ENCODE data around the gene ZNF644.
"Not testable (repeated sequence)": the region's sequence is repeated elsewhere in the genome, so short reads cannot be mapped to it uniquely, and the experiment has no call there.

Gene ZNF644

DNA sequence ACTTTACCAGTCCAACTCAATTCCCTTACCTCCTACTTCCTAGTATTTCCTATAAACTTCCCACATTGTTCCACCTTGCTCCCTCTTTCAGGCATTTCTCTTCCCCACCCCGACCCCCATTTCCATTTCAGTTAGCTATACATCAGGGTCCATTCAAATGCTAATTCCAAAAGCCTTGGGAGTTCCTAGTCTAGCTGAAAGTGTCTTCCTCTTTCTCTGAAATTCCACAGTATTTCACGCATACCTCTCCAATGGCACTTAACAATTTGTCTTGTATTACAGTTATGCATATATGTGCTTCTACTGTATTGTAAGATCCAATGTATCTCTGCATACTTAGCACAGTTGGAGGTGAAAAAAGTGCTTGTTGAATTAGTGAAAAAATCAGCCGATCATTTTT lies 94.9 kb downstream of the ZNF644 start:
- DNase-seq (ENCODE audit: low read depth in 2 of 2) = no peak

DNA sequence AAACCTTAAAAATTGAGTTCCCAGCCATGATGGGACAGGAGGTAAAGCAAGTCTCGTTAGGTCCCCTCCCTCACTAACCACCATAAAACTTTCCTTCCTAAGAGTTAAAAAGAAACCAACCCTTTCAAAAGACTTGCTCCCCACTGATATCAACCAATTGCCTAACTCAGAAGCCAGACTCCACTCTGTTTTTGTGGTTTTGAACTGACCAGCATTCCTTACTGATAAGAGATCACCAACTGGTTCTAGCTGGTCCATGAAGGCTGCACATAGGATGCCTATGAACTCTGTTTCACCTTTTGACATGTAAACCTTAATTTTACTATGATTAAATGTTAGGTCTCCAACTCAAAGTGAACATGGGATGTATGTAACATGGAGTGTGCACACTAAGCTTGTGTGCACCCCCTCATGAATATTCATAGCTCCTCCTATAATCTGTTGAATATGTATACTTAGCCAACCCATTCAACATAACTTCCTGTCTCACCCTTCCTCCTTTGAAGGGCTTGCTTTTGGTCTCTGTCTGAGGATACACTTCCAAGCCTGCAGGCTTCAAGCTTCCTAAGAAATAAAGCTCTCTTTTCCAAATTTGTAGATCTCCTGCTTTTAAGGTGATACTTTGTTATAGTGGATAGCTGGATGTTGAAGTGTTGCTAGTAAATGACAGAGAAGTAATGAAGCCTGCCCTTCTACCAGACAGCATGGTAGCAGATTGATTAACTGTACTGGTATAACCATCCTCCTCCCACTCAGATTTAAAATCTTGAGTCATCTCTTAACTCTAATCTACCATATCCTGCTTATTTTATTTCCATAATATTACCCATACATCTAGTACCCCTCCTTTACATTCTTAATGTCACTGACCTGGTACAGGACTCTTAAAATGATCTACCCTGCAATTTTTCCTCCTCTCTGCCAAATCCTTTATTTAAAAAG lies 95.6 kb downstream of the ZNF644 start:
- DNase-seq (ENCODE audit: low read depth in 2 of 2) = no peak

DNA sequence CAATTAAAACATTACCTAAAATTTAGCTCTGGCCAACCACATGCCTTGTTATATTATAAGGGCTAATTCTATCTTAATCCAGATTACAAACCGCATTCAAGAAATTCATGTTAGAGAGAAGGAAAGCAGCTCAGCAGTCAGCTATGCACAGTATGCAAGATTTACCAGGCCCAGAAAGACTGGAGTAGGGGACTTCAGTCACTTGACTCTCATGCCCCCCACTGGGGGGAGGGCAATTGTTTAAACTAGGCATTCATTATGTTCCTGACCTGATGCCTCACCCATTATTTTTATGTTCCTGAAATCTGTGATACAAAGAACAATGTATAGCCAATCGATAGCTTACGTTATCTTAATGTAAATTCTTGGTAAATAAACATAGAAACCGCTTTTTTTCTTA lies 96.9 kb downstream of the ZNF644 start:
- DNase-seq (ENCODE audit: low read depth in 2 of 2) = no peak

DNA sequence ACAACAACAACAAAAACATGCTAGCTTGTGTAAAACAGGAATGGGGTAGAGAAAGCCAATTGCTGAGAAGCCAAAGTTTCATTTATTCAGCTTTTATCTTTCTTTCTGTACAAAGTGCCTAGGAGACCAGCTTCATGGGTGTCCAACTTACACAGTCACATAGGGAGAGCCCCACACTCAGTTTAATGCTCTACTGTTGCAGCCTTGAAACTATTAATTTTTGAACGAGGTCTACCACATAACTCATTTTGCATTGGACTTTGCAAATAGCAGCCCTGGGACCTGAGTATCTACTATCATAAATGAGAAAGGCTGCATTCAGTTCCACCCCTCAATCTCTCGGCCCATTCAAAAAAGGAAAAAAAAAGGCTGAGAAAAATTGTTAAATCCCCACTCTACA lies 98.8 kb downstream of the ZNF644 start:
- no peak for DNase-seq (ENCODE audit: low read depth in 2 of 2)

DNA sequence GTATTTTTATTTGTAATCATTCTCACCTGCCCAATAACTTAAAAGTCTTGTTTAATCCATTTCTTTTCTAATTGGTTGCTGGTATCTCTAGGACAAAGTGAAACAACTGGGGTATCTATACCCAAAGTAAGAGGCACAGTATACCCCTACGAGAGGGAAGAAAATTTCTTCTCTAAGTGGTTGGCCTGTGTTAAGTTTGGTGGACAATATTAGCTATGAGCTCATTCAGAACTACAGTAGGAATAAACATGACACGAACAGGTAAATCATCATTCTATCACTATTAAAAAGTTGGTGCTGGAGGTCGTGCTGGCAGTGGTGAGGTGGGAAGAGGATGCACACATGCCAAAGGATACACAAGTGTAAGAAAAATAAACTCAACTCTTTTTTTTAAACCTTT lies 99.6 kb downstream of the ZNF644 start:
- DNase-seq (ENCODE audit: low read depth in 2 of 2) = no peak

DNA sequence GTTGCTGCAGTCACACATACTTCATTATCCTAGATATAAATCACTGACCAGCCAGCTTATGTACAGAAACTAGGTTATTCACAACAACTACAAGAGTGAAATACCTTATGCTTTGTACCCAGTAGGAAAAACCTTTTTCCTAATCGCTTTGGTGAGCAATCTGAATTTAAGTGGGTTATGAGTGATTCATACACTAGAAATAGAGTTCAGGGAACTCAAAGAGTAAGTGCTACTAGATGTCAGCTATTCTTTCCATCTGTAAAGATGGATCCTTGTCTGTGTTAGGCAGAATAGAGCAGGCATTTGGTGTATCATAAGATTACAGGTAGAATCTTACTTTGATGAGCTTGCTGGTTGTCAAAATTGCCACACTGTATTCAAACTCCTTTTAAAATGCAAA lies 101.9 kb downstream of the ZNF644 start:
- no peak for DNase-seq (ENCODE audit: low read depth in 2 of 2)

DNA sequence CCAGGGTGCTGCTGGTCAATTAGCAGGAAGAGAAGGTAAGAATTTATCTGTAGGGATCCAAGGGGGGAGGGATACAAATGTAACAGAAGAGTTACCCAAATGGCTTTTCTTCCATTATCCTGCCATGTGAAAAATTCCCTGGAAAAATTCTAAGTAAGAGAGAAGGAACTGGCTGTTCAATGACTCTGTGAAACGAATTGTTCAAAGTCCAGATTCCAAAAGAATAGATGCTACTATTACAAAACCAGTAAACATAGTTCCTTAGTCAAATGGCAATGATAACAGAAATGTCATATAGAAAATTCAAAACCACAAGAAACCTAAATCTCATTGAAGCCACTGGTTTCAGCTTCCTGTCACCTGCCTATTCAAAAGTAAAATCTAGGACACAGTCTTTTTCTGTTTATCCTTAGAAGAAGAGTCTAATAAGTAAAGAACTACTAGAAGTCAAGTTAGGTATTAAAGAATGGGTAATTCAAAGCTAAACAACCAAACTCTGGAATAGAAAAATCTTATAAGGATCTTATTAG lies 102.6 kb downstream of the ZNF644 start:
- no peak for DNase-seq (ENCODE audit: low read depth in 2 of 2)

DNA sequence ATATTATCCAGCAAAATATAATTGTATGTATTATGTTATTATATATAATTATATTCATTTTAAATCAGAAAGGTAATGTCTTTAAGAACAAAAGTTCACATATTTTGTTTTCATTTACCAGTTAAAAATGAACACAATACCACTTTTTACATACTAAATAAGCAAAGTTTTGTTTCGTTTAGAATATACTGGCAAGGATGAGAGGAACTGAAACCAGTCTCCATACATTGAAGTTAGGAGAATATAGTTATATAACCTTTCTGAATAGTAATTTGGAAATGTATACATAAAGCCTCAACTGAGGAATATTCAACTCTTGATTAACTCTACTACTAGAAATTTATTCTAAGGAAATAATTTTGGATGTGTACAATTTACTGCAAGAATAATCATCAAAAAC lies 110.5 kb downstream of the ZNF644 start:
- DNase-seq (ENCODE audit: low read depth in 2 of 2) = no peak

DNA sequence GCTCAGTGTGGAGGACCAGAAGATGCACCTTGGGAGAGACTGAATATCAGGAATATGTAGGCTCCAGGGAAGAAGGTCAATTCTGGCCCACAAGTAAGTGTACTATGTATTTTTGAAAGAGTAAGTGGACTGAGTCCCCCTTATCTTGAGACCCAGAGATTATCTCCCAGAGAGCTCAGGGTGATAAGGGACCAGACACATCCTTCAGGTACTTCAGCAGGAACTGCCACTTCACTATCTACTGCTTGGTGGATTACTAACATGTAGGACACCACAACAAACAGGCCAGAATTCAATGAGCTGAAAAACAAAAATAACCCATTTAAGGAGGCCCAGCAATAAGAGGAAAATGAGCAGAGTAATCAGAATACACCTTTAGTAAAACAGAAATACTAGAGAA lies 119.2 kb downstream of the ZNF644 start:
- DNase-seq (ENCODE audit: low read depth in 2 of 2) = no peak

DNA sequence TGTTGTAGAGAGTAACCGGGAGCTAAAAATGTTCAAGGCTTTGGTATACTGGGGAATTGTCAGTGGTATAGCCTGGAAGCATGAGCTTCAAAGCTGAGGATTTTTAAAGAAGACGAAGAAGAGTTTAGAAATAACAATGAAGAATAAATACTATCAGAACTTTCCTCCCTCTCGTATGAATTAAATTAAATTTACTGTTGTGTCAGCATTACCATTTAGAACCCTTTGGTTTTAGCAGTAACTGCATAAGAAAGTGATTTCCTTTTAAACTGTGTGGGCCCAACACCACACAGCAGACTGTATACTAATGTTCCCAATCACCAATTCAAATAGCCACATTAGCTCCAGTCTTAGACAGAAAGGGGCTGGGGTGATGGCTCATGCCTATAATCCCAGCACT lies 122.6 kb downstream of the ZNF644 start:
- DNase-seq (ENCODE audit: low read depth in 2 of 2) = no peak

DNA sequence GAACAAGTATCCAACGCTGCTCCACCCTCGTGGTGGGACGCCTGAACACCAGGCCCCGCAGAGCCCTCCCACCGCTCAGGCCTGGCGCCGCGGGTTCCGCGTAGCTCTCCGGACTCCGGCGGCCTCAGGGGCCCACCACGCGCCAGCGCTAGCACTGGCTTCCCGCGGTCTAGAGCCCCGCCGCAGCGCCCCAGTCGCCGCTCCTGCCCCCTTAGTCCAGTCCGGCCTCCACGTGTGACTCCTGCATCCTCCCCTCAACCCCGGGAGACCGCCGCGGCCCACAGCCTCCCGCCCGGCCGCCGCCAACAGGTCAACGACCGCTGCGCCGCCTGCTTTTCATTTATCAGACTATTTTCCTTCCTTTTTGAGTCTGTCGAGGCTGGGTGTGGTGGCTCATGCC lies 128.2 kb downstream of the ZNF644 start:
- DNase-seq (ENCODE audit: low read depth in 2 of 2) = not testable (repeated sequence)

DNA sequence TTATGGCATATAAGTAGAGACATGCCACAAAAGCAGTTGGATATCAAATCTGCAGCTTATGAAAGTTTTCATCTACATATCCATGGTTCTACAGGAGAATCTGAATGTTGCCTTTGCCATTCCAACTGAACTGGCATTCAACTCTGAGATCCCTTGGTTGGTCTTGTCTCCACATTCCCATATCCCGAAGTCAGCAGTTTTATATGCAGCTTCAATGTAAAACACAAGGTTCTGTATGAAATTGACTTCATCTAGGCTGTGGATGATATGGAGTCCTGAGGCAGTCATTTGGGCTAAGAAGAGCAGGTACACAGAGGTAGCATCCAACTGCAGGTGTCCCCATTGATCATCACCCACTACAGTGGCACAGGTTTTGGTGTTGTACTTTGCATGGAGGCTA lies 129.0 kb downstream of the ZNF644 start:
- DNase-seq (ENCODE audit: low read depth in 2 of 2) = not testable (repeated sequence)

DNA sequence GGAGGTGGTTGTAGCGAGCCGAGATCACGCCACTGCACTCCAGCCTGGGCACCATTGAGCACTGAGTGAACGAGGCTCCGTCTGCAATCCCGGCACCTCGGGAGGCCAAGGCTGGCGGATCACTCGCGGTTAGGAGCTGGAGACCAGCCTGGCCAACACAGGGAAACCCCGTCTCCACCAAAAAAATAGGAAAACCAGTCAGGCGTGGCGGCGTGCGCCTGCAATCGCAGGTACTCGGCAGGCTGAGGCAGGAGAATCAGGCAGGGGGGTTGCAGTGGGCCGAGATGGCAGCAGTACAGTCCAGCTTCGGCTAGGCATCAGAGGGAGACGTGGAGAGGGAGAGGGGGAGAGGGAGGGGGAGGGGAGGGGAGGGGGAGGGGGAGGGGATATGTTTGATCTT lies 129.6 kb downstream of the ZNF644 start:
- DNase-seq (ENCODE audit: low read depth in 2 of 2) = not testable (repeated sequence)

DNA sequence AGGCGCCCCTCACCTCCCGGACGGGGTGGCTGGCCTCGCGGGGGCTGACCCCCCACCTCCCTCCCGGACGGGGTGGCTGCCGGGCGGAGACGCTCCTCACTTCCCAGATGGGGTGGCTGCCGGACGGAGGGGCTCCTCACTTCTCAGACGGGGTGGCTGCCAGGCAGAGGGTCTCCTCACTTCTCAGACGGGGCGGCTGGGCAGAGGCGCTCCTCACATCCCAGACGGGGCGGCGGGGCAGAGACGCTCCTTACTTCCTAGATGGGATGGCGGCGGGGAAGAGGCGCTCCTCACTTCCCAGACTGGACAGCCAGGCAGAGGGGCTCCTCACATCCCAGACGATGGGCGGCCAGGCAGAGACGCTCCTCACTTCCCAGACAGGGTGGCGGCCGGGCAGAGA lies 130.1 kb downstream of the ZNF644 start:
- not testable (repeated sequence) for DNase-seq (ENCODE audit: low read depth in 2 of 2)

DNA sequence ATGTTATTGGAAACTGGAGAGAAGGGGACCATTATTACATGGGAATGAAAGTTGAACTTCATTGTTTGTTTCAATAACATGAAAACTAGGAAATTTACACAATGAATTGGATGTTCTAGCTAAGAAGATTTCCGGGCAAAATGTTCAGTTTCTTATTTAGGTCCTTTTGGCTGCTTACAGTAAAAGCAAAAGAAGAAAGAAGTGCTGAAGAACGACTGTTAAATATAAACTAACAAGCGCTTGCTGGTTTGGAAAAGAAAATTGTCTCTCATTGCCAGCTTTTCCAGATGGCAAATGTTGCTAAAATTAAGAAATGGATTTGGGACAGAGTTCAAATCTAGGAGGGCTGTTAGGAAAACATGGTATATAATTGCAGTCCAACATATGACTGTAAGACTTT lies 139.6 kb downstream of the ZNF644 start:
- no peak for DNase-seq (ENCODE audit: low read depth in 2 of 2)

DNA sequence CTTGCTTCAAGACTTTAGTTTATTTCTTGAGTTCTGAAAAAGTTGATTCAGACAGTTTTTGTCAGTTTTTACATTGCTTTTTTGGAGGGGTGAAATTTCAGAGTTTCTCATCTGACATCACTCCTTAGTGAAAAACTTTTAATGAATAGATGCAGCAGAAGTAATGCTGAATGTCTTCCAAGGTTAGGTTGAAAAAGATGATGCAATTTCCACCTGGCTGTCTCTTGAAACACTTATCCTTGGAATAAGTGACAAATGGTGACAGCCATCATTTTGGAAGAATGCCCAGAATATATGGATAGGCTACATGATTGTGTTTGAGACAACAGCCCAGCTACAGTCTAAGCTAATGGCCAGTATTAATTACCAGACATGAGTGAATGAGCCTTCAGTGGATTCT lies 140.8 kb downstream of the ZNF644 start:
- no peak for DNase-seq (ENCODE audit: low read depth in 2 of 2)

DNA sequence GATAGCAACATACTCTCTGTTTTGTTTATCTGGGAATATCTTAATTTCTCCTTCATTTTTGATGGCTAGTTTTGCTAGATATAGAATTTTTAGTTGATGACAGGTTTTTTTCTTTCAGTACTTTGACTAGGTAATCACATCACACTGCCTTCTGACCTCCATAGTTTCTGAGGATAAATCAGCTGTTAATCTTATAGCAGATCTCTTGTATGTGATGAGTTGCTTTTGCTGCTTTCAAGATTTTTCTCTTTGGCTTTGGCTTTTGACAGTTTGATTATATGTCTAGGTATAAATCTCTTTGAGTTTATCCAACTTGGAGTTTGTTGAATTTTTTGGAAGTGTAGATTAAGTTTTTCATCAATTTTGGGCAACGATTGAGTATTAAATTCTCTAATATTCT lies 142.6 kb downstream of the ZNF644 start:
- DNase-seq (ENCODE audit: low read depth in 2 of 2) = no peak

DNA sequence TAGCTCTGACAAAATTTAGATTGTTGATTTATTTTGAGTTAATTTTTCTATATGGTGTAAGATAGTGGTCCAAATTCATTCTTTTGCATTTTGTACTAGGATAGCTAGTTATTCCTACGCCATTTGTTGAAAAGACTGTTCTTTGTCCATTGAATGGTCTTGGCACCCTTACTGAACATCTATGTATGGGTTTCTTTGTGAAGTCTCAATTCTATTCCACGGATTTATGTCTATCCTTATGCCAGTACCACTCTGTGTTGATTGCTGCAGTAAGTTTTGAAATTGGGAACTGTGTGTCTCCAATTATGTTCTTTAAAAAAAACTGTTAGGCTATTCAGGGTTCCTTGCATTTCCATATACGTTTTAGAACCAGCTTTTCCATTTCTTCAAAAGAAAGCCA lies 145.7 kb downstream of the ZNF644 start:
- no peak for DNase-seq (ENCODE audit: low read depth in 2 of 2)

All from stimulated activated CD4-positive, alpha-beta T cell treated with anti-CD3 and anti-CD28 coated beads, Interleukin-15, amount 100 ng/mL, for 48 hours (primary cell).